CD4-positive, alpha-beta T cell (primary cell): ENCODE measurements around the gene PCDH9. TPM values are rescaled to one million over a fixed set of nuclear protein-coding genes. Genes with fewer than 3 reads are reported as not detected.

Experiments used
- ATAC-seq: fragments of 200-7000 bp; cut with Tn5 transposase; one replicate; pipeline ENCODE4 v1.10.0; 2022; ENCODE audit warnings: mild to moderate bottlenecking; ENCODE audit not compliant: poor library complexity
- CTCF ChIA-PET: fragments of 350-600 bp; sonication (Branson Sonifier 250); formaldehyde crosslinking; loops from one replicate; lab custom pipeline; 2021; ENCODE audit warnings: antibody characterized with exemption, inconsistent platforms; lab: Charles Lee
- POLR2A ChIA-PET: fragments of 350-600 bp; sonication (Branson Sonifier 250); formaldehyde crosslinking; loops from one replicate; lab custom pipeline; 2021; ENCODE audit warnings: antibody characterized with exemption, inconsistent platforms; lab: Charles Lee
- DNase-seq, 14 experiments: peaks; one replicate each; pipeline ENCODE4 v3.0.0-alpha.2; 2013 to 2020; ENCODE audit warnings: mixed read lengths in 2 of 14
- H3K27ac ChIP-seq, 2 donors: one replicate each; pipeline versions ENCODE4 v1.5.1 to v1.7.0; 2013; ENCODE audit warnings: low read length in 2 of 2, low read depth in 1 of 2, mild to moderate bottlenecking in 1 of 2
- H3K27me3 ChIP-seq, 2 experiments: 1 replicate in 1 of 2; 2 replicates in 1 of 2; pipeline versions ENCODE4 v1.6.1 to v1.7.0; 2013; ENCODE audit warnings: low read length in 2 of 2, control low read depth in 1 of 2, mild to moderate bottlenecking in 1 of 2, moderate library complexity in 1 of 2; ENCODE audit not compliant: insufficient read depth in 2 of 2, control insufficient read depth in 1 of 2
- H3K36me3 ChIP-seq: one replicate; pipeline ENCODE4 v1.6.1; 2013; ENCODE audit warnings: low read length, control low read depth; ENCODE audit not compliant: insufficient read depth
- H3K4me1 ChIP-seq: one replicate; pipeline ENCODE4 v1.6.1; 2013; ENCODE audit warnings: low read length, control low read depth; ENCODE audit not compliant: insufficient read depth
- H3K4me3 ChIP-seq: one replicate; pipeline ENCODE4 v1.5.1; 2013; ENCODE audit warnings: mild to moderate bottlenecking, low read length, moderate library complexity
- H3K9me3 ChIP-seq, 2 experiments: 1 replicate in 1 of 2; 2 replicates in 1 of 2; pipeline versions ENCODE4 v1.6.1 to v1.7.0; 2013; ENCODE audit warnings: low read length in 2 of 2, mild to moderate bottlenecking in 2 of 2, control low read depth in 1 of 2, moderate library complexity in 1 of 2; ENCODE audit not compliant: control insufficient read depth in 1 of 2, insufficient read depth in 1 of 2
- H3K27ac Mint-ChIP-seq: one replicate; pipeline ENCODE4 v1.8.0; 2020; ENCODE audit warnings: mixed read lengths
- H3K27me3 Mint-ChIP-seq: one replicate; pipeline ENCODE4 v1.8.0; 2021; ENCODE audit warnings: mixed read lengths
- H3K36me3 Mint-ChIP-seq: one replicate; pipeline ENCODE4 v1.8.0; 2021; ENCODE audit warnings: low read depth, mixed read lengths
- H3K4me1 Mint-ChIP-seq: one replicate; pipeline ENCODE4 v1.8.0; 2021; ENCODE audit warnings: low read depth, mixed read lengths
- H3K4me3 Mint-ChIP-seq: one replicate; pipeline ENCODE4 v1.8.0; 2020; ENCODE audit warnings: mild to moderate bottlenecking, mixed read lengths
- H3K9me3 Mint-ChIP-seq: one replicate; pipeline ENCODE4 v1.8.0; 2020; ENCODE audit warnings: mixed read lengths
- CTCF ChIP-seq: fragments of 200-600 bp; IDR thresholded peaks from one replicate; pipeline ENCODE4 v1.8.0; 2022; ENCODE audit warnings: antibody characterized with exemption, mild to moderate bottlenecking
- intact Hi-C, 2 experiments: fragments of 100-400 bp; cut with DNase I in 1 of 2; cut with micrococcal nuclease in 1 of 2; formaldehyde crosslinking; loops; one replicate each; pipeline versions ENCODE4 v1.15.1 to v1.9.0; 2023 to 2025; cut with DNase I, micrococcal nuclease
- total RNA-seq, 174 experiments: library from RNA in 2 of 174; stranded (reverse) in 2 of 174; gene quantifications; one replicate each; pipeline ENCODE4 v1.2.3 and lab custom pipeline; 2021 to 2026

Gene PCDH9
- total RNA-seq, 2 experiments from 2014 or later: 0.08 to 0.19 TPM

- H3K4me3 ChIP-seq: no peak overlapping the region
- peaks cover 0 to 4% of the 10 kb centered on the region in 2 experiments for H3K9me3 ChIP-seq
- intact Hi-C loops: no loop called here
- Mint-ChIP-seq H3K27ac (no peak overlapping the region), H3K9me3 (no peaks in the 10 kb centered on the region), H3K36me3 (no peaks in the 10 kb centered on the region), H3K4me1 (no peaks in the 10 kb centered on the region), H3K4me3 (no peak overlapping the region), H3K27me3 (no peaks in the 10 kb centered on the region)
- no peaks in the 10 kb centered on the region for H3K4me1 ChIP-seq
- H3K36me3 ChIP-seq: no peaks in the 10 kb centered on the region
- DNase-seq (no peak), ATAC-seq (no peak)
- no peak overlapping the region for H3K27ac ChIP-seq
- no peak for TF ChIP-seq CTCF
- POLR2A ChIA-PET: no interaction called here
- H3K27me3 ChIP-seq: no peaks in the 10 kb centered on the region
- CTCF ChIA-PET: no interaction called here
These were observed 901.7 kb downstream of the PCDH9 start for GRCh38 chr13:66328476-66328875.

GRCh38 chr13:66323745-66324347 lies 906.3 kb downstream of the PCDH9 start:
- H3K36me3 Mint-ChIP-seq: no peaks in the 10 kb centered on the region
- ATAC-seq (no peak), DNase-seq (no peak)
- Histone ChIP-seq H3K9me3 (peaks cover 0 to 4% of the 10 kb centered on the region in 2 experiments), H3K36me3 (no peaks in the 10 kb centered on the region), H3K27me3 (no peaks in the 10 kb centered on the region), H3K4me3 (no peak overlapping the region), H3K27ac (no peak overlapping the region), H3K4me1 (no peaks in the 10 kb centered on the region)
- H3K9me3 Mint-ChIP-seq: no peaks in the 10 kb centered on the region
- H3K27ac Mint-ChIP-seq: no peak overlapping the region
- H3K4me1 Mint-ChIP-seq: no peaks in the 10 kb centered on the region
- H3K27me3 Mint-ChIP-seq: no peaks in the 10 kb centered on the region
- no peak for TF ChIP-seq CTCF
- POLR2A ChIA-PET: no interaction called here
- intact Hi-C loops: no loop called here
- CTCF ChIA-PET: no interaction called here
- no peak overlapping the region for H3K4me3 Mint-ChIP-seq

GRCh38 chr13:66322936-66323335 lies 907.2 kb downstream of the PCDH9 start:
- H3K9me3 Mint-ChIP-seq: no peaks in the 10 kb centered on the region
- ATAC-seq: no peak
- Histone ChIP-seq H3K4me1 (no peaks in the 10 kb centered on the region), H3K27ac (no peak overlapping the region), H3K9me3 (peaks cover 0 to 4% of the 10 kb centered on the region in 2 experiments), H3K36me3 (no peaks in the 10 kb centered on the region), H3K4me3 (no peak overlapping the region), H3K27me3 (no peaks in the 10 kb centered on the region)
- ChIA-PET CTCF (no interaction called here), POLR2A (no interaction called here)
- no peak overlapping the region for H3K4me3 Mint-ChIP-seq
- no peak for DNase-seq
- no peak overlapping the region for H3K27ac Mint-ChIP-seq
- no peaks in the 10 kb centered on the region for H3K4me1 Mint-ChIP-seq
- intact Hi-C loops: no loop called here
- no peak for TF ChIP-seq CTCF
- H3K27me3 Mint-ChIP-seq: no peaks in the 10 kb centered on the region
- H3K36me3 Mint-ChIP-seq: no peaks in the 10 kb centered on the region
